CD14-positive monocyte (primary cell): ENCODE results near the gene ZDHHC9. TPM values are rescaled to one million over a fixed set of nuclear protein-coding genes. Genes with fewer than 3 reads are reported as not detected.

ENCODE experiments used
- DNase-seq, 3 donors: peaks; one replicate each; pipeline ENCODE4 v3.0.0-alpha.2; 2011 to 2022
- H2AFZ ChIP-seq: 2 replicates; pipeline ENCODE4 v1.6.0; 2012; ENCODE audit warnings: mild to moderate bottlenecking, low read depth, low read length, inconsistent platforms; ENCODE audit not compliant: insufficient read depth, poor library complexity, severe bottlenecking
- H3K27ac ChIP-seq, 2 donors: 1 replicate in 1 of 2; 2 replicates in 1 of 2; pipeline ENCODE4 v1.5.1; 2012 to 2013; ENCODE audit warnings: low read length in 2 of 2, control low read depth in 1 of 2, inconsistent platforms in 1 of 2, low read depth in 1 of 2, mild to moderate bottlenecking in 1 of 2
- H3K27me3 ChIP-seq, 2 donors: one replicate each; pipeline versions ENCODE4 v1.6.0 to v1.6.1; 2011 to 2013; ENCODE audit warnings: low read length in 2 of 2; ENCODE audit not compliant: control insufficient read depth in 2 of 2, insufficient read depth in 2 of 2
- H3K36me3 ChIP-seq, 2 donors: replicated peaks in 1 of 2; 1 replicate in 1 of 2; 2 replicates in 1 of 2; pipeline versions ENCODE4 v1.5.1 to v1.6.1; 2012 to 2013; ENCODE audit warnings: low read length in 2 of 2, control low read depth in 1 of 2, inconsistent platforms in 1 of 2, mild to moderate bottlenecking in 1 of 2; ENCODE audit not compliant: insufficient read depth in 2 of 2, control insufficient read depth in 1 of 2
- H3K4me1 ChIP-seq, 2 donors: 1 replicate in 1 of 2; 2 replicates in 1 of 2; pipeline versions ENCODE4 v1.5.1 to v1.6.1; 2012 to 2013; ENCODE audit warnings: low read length in 2 of 2, control low read depth in 1 of 2, inconsistent platforms in 1 of 2, mild to moderate bottlenecking in 1 of 2, moderate library complexity in 1 of 2; ENCODE audit not compliant: insufficient read depth in 2 of 2, control insufficient read depth in 1 of 2
- H3K4me2 ChIP-seq: replicated peaks from 2 replicates; pipeline ENCODE3; 2012; ENCODE audit warnings: low read length, moderate library complexity, mild to moderate bottlenecking; ENCODE audit not compliant: poor library complexity, severe bottlenecking; ENCODE audit errors: extremely low read depth
- H3K4me3 ChIP-seq, 3 experiments: fragments of 200-600 bp in 1 of 3; sonication (generic) in 1 of 3; replicated peaks in 1 of 3; 1 replicate in 2 of 3; 2 replicates in 1 of 3; pipeline ENCODE4 v1.5.1; 2011 to 2013; ENCODE audit warnings: low read length in 3 of 3, mild to moderate bottlenecking in 3 of 3, control low read depth in 2 of 3, low read depth in 2 of 3, inconsistent platforms in 1 of 3, moderate library complexity in 1 of 3
- H3K79me2 ChIP-seq: 2 replicates; pipeline ENCODE4 v1.6.0; 2012; ENCODE audit warnings: mild to moderate bottlenecking, control low read depth, inconsistent platforms, low read length, moderate library complexity; ENCODE audit not compliant: insufficient read depth
- H3K9ac ChIP-seq: 2 replicates; pipeline ENCODE4 v1.6.0; 2017; ENCODE audit warnings: low read length, mild to moderate bottlenecking; ENCODE audit not compliant: insufficient read depth, poor library complexity, severe bottlenecking
- H3K9me3 ChIP-seq, 2 donors: replicated peaks in 1 of 2; 1 replicate in 1 of 2; 2 replicates in 1 of 2; pipeline versions ENCODE4 v1.5.1 to v1.6.1; 2012 to 2013; ENCODE audit warnings: low read length in 2 of 2, control low read depth in 1 of 2; ENCODE audit not compliant: control insufficient read depth in 1 of 2, insufficient read depth in 1 of 2
- H4K20me1 ChIP-seq: 2 replicates; pipeline ENCODE4 v1.6.0; 2012; ENCODE audit warnings: mild to moderate bottlenecking, low read length, control low read depth, moderate library complexity; ENCODE audit not compliant: insufficient read depth
- H3K27ac Mint-ChIP-seq, 7 donors: one replicate each; pipeline ENCODE4 v1.8.0; 2020; ENCODE audit warnings: mild to moderate bottlenecking in 7 of 7, mixed read lengths in 7 of 7, moderate library complexity in 6 of 7, inconsistent platforms in 2 of 7
- H3K27me3 Mint-ChIP-seq, 3 donors: one replicate each; pipeline ENCODE4 v1.8.0; 2021 to 2022; ENCODE audit warnings: low read depth in 3 of 3, mild to moderate bottlenecking in 3 of 3, mixed read lengths in 3 of 3, moderate library complexity in 3 of 3, inconsistent platforms in 1 of 3
- H3K36me3 Mint-ChIP-seq, 2 donors: one replicate each; pipeline ENCODE4 v1.8.0; 2020; ENCODE audit warnings: mixed read lengths in 2 of 2, inconsistent platforms in 1 of 2, mild to moderate bottlenecking in 1 of 2
- H3K4me1 Mint-ChIP-seq: one replicate; pipeline ENCODE4 v1.8.0; 2020; ENCODE audit warnings: mild to moderate bottlenecking, mixed read lengths
- H3K4me3 Mint-ChIP-seq, 2 donors: one replicate each; pipeline ENCODE4 v1.8.0; 2020; ENCODE audit warnings: mild to moderate bottlenecking in 2 of 2, mixed read lengths in 2 of 2, moderate library complexity in 1 of 2
- H3K9me3 Mint-ChIP-seq, 7 donors: one replicate each; pipeline ENCODE4 v1.8.0; 2020 to 2022; ENCODE audit warnings: mixed read lengths in 7 of 7, mild to moderate bottlenecking in 6 of 7, moderate library complexity in 6 of 7, inconsistent platforms in 2 of 7
- WGBS: methylation state at CpG from one replicate; pipeline ENCODE4 v1.1.5; 2013; ENCODE audit warnings: missing lambda C conversion rate; ENCODE audit not compliant: insufficient coverage; 5-methylcytosine and 5-hydroxymethylcytosine counted together
- intact Hi-C, 2 donors: fragments of 100-400 bp; cut with micrococcal nuclease; formaldehyde crosslinking; loops; one replicate each; pipeline versions ENCODE4 v1.15.0 to v1.15.1; 2023
- polyA plus RNA-seq, 3 donors: library from polyadenylated mRNA; depleted of rRNA in 1 of 3; unstranded in 2 of 3; stranded (reverse) in 1 of 3; fragments of 300-500 nt in 2 of 3; fragments of >200 nt in 1 of 3; fragmentation: Illumina TruSeq in 2 of 3; gene quantifications; 1 replicate in 2 of 3; 2 replicates in 1 of 3; pipeline ENCODE4 v1.2.3, GENCODE V29; 2012 to 2021
- TF ChIP-seq, protein P1 (sequence below): fragments of 200-600 bp; IDR thresholded peaks from one replicate; pipeline ENCODE4 v1.8.0; 2022; ENCODE audit warnings: antibody characterized with exemption, mild to moderate bottlenecking

The ZDHHC9 gene
- polyA plus RNA-seq, 3 donors = 1.5 to 2.8 (median 2.7) TPM

GRCh38 chrX:129784371-129784770 is 59.3 kb downstream of the ZDHHC9 start:
- peak overlapping the region; percentile 88 to 99 (median 95) for H3K27ac Mint-ChIP-seq
- Histone ChIP-seq H4K20me1 (peaks cover 64% of the 10 kb centered on the region), H2AFZ (no peak overlapping the region), H3K9ac (no peak overlapping the region), H3K36me3 (peaks cover 30 to 41% of the 10 kb centered on the region in 2 donors), H3K4me3 (peak overlapping the region in 2 of 3 experiments; percentile 7 to 97), H3K9me3 (no peaks in the 10 kb centered on the region), H3K79me2 (peaks cover 90% of the 10 kb centered on the region), H3K27ac (peak overlapping the region; percentile 91 to 96), H3K4me2 (peak overlapping the region; percentile 77), H3K27me3 (no peaks in the 10 kb centered on the region), H3K4me1 (peaks cover 57 to 65% of the 10 kb centered on the region in 2 donors)
- H3K27me3 Mint-ChIP-seq = peaks cover 0 to 10% (median 0%) of the 10 kb centered on the region in 3 donors
- H3K9me3 Mint-ChIP-seq = peaks cover 0 to 5% (median under 1%) of the 10 kb centered on the region in 7 donors
- no CpG with 5 or more reads among the region's 7 CpGs for WGBS
- peaks cover 59% of the 10 kb centered on the region for H3K4me1 Mint-ChIP-seq
- TF ChIP-seq, protein P1, sequence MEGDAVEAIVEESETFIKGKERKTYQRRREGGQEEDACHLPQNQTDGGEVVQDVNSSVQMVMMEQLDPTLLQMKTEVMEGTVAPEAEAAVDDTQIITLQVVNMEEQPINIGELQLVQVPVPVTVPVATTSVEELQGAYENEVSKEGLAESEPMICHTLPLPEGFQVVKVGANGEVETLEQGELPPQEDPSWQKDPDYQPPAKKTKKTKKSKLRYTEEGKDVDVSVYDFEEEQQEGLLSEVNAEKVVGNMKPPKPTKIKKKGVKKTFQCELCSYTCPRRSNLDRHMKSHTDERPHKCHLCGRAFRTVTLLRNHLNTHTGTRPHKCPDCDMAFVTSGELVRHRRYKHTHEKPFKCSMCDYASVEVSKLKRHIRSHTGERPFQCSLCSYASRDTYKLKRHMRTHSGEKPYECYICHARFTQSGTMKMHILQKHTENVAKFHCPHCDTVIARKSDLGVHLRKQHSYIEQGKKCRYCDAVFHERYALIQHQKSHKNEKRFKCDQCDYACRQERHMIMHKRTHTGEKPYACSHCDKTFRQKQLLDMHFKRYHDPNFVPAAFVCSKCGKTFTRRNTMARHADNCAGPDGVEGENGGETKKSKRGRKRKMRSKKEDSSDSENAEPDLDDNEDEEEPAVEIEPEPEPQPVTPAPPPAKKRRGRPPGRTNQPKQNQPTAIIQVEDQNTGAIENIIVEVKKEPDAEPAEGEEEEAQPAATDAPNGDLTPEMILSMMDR = no peak
- peak in 2 of 3 donors; percentile 45 to 60 for DNase-seq
- peak overlapping the region; percentile 95 to 96 for H3K4me3 Mint-ChIP-seq
- intact Hi-C loops = loop anchor here in 1 of 2 donors (5.0 kb wide), 1 partner anchor 33 kb away; no protein-coding TSS in a partner anchor
- H3K36me3 Mint-ChIP-seq = peaks cover 49 to 69% of the 10 kb centered on the region in 2 donors

DNA sequence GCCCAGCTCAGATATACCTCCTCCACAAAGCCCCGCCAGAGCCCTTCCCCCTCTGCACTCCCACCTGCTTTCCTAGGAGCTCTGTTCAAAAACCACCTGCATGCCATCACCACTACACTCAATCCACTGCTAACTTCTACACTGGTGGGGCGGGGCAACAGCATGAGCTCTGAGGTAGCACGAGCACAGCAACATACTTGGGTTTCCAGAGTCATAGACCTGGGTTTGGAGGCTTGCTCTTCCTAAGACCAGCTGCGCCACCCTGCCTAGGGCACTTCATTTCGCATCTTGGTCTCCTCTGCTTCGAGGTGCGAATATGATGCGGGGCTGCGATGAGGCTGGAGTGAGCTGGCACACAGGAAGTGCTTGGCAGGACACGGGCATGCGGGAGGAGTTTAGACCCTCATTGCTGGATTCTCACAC is 60.4 kb downstream of the ZDHHC9 start:
- Histone ChIP-seq H3K79me2 (peaks cover 97% of the 10 kb centered on the region), H3K36me3 (peaks cover 20 to 33% of the 10 kb centered on the region in 2 donors)
- intact Hi-C loops = loop anchor here in 1 of 2 donors (5.0 kb wide), 1 partner anchor 34 kb away; no protein-coding TSS in a partner anchor

More for the DNA sequence above, 60.4 kb downstream of the ZDHHC9 start:
- peaks cover 0 to 5% (median 2%) of the 10 kb centered on the region in 7 donors for H3K9me3 Mint-ChIP-seq
- peaks cover 46 to 58% of the 10 kb centered on the region in 2 donors for H3K36me3 Mint-ChIP-seq
- H4K20me1 ChIP-seq = peaks cover 55% of the 10 kb centered on the region
- no peaks in the 10 kb centered on the region for H3K27me3 ChIP-seq
- H3K4me1 ChIP-seq = peaks cover 67 to 75% of the 10 kb centered on the region in 2 donors
- TF ChIP-seq, protein P1 = no peak
- H3K4me3 Mint-ChIP-seq = peak overlapping the region; percentile 95 to 96
- peaks cover 65% of the 10 kb centered on the region for H3K4me1 Mint-ChIP-seq
- no peaks in the 10 kb centered on the region for H3K9me3 ChIP-seq
- H2AFZ ChIP-seq = no peak overlapping the region
- no peak for DNase-seq
- H3K27me3 Mint-ChIP-seq = peaks cover 0 to 13% (median 0%) of the 10 kb centered on the region in 3 donors
- peak overlapping the region; percentile 86 to 99 (median 95) for H3K27ac Mint-ChIP-seq
- H3K4me2 ChIP-seq = peak overlapping the region; percentile 77
- H3K4me3 ChIP-seq = peak overlapping the region in 2 of 3 experiments; percentile 57 to 97
- peak overlapping the region; percentile 25 for H3K9ac ChIP-seq
- H3K27ac ChIP-seq = peak overlapping the region; percentile 91 to 96
- WGBS = 68% methylated on average over 7 of the region's 11 CpGs
